ENCODE results near the gene SMOC2. TPM values are rescaled to one million over a fixed set of nuclear protein-coding genes. Genes with fewer than 3 reads are reported as not detected.

The SMOC2 gene
- polyA plus RNA-seq, 1 donor (not counting 4 experiments of a cell fraction or from before 2014, with no cell fraction given), result 1.1 TPM

GRCh38 chr6:168408504-168409136 is 32.4 kb upstream of the SMOC2 start:
- H4K20me1 ChIP-seq (ENCODE audit: control insufficient read depth, extremely low read depth, insufficient read depth, low read length), result no peaks in the 10 kb centered on the region
- no peak overlapping the region for H3K4me2 ChIP-seq (ENCODE audit: control insufficient read depth, extremely low read depth, insufficient read depth, low read depth, low read length)
- no peak for TF ChIP-seq EZH2 (IDR thresholded peaks at IDR 0.05; ENCODE audit: low read length)
- no peak for TF ChIP-seq CTCF (optimal IDR thresholded peaks at IDR 0.05 in 1 of 3, IDR thresholded peaks at IDR 0.05 in 1 of 3, conservative IDR thresholded peaks at IDR 0.05 in 1 of 3; ENCODE audit: extremely low read depth in 1 of 3, insufficient read depth in 2 of 3, low read length in 3 of 3)
- no peaks in the 10 kb centered on the region for H3K4me1 ChIP-seq (ENCODE audit: control insufficient read depth, extremely low read depth, insufficient read depth, low read length)
- dilution Hi-C loops (cut with MboI; ENCODE audit: extremely low pct_ligation_motif_present, low sequenced_read_pairs), result no loop called here
- no peaks in the 10 kb centered on the region for H3K36me3 ChIP-seq (ENCODE audit: control insufficient read depth in 2 of 2, extremely low read depth in 1 of 2, insufficient read depth in 2 of 2, low read length in 2 of 2)
- H3K27ac ChIP-seq (ENCODE audit: control insufficient read depth, insufficient read depth, low read length), result no peak overlapping the region
- no peaks in the 10 kb centered on the region for H3K27me3 ChIP-seq (ENCODE audit: control insufficient read depth, extremely low read depth, insufficient read depth, low read length)
- no peaks in the 10 kb centered on the region for H3K9me3 ChIP-seq (ENCODE audit: control insufficient read depth, low read depth, low read length)
- H2AFZ ChIP-seq (ENCODE audit: control insufficient read depth, low read length), result no peak overlapping the region
- H3K9me1 ChIP-seq (ENCODE audit: control insufficient read depth, extremely low read depth, insufficient read depth, low read length), result no peaks in the 10 kb centered on the region
- H3K4me3 ChIP-seq (ENCODE audit: control insufficient read depth in 2 of 3, extremely low read depth in 1 of 3, insufficient read depth in 2 of 3, low read depth in 1 of 3, low read length in 3 of 3), result no peak overlapping the region
- no peaks in the 10 kb centered on the region for H3K79me2 ChIP-seq (ENCODE audit: control insufficient read depth, insufficient read depth, low read length)
- DNase-seq (ENCODE audit: low read depth, low spot score) (no peak), FAIRE-seq (no peak)
- no peak overlapping the region for H3K9ac ChIP-seq (ENCODE audit: control insufficient read depth, extremely low read depth, insufficient read depth, low read length)

- Histone ChIP-seq H3K4me1 (ENCODE audit: control insufficient read depth, extremely low read depth, insufficient read depth, low read length) (no peaks in the 10 kb centered on the region), H3K36me3 (ENCODE audit: control insufficient read depth in 2 of 2, extremely low read depth in 1 of 2, insufficient read depth in 2 of 2, low read length in 2 of 2) (no peaks in the 10 kb centered on the region), H3K4me3 (ENCODE audit: control insufficient read depth in 2 of 3, extremely low read depth in 1 of 3, insufficient read depth in 2 of 3, low read depth in 1 of 3, low read length in 3 of 3) (no peak overlapping the region), H3K27ac (ENCODE audit: control insufficient read depth, insufficient read depth, low read length) (no peak overlapping the region), H3K9me1 (ENCODE audit: control insufficient read depth, extremely low read depth, insufficient read depth, low read length) (no peaks in the 10 kb centered on the region), H3K9me3 (ENCODE audit: control insufficient read depth, low read depth, low read length) (no peaks in the 10 kb centered on the region), H3K79me2 (ENCODE audit: control insufficient read depth, insufficient read depth, low read length) (no peaks in the 10 kb centered on the region), H2AFZ (ENCODE audit: control insufficient read depth, low read length) (no peak overlapping the region), H3K4me2 (ENCODE audit: control insufficient read depth, extremely low read depth, insufficient read depth, low read depth, low read length) (no peak overlapping the region), H3K27me3 (ENCODE audit: control insufficient read depth, extremely low read depth, insufficient read depth, low read length) (no peaks in the 10 kb centered on the region), H4K20me1 (ENCODE audit: control insufficient read depth, extremely low read depth, insufficient read depth, low read length) (no peaks in the 10 kb centered on the region), H3K9ac (ENCODE audit: control insufficient read depth, extremely low read depth, insufficient read depth, low read length) (no peak overlapping the region)
- TF ChIP-seq CTCF (optimal IDR thresholded peaks at IDR 0.05 in 1 of 3, IDR thresholded peaks at IDR 0.05 in 1 of 3, conservative IDR thresholded peaks at IDR 0.05 in 1 of 3; ENCODE audit: extremely low read depth in 1 of 3, insufficient read depth in 2 of 3, low read length in 3 of 3), result no peak
- no peak for TF ChIP-seq EZH2 (IDR thresholded peaks at IDR 0.05; ENCODE audit: low read length)
- no peak for FAIRE-seq
- DNase-seq (ENCODE audit: low read depth, low spot score), result no peak
- dilution Hi-C loops (cut with MboI; ENCODE audit: extremely low pct_ligation_motif_present, low sequenced_read_pairs), result no loop called here
These were observed 30.9 kb upstream of the SMOC2 start for GRCh38 chr6:168410035-168410434.
